CD4-positive, alpha-beta T cell (primary cell): ENCODE results near the gene RNF213. TPM values are rescaled to one million over a fixed set of nuclear protein-coding genes. Genes with fewer than 3 reads are reported as not detected.
A peak's percentile ranks its signal among the peaks of the same experiment; 100 is the strongest.

ENCODE experiments used
- ATAC-seq: fragments of 200-7000 bp; cut with Tn5 transposase; one replicate; pipeline ENCODE4 v1.10.0; 2022; ENCODE audit warnings: mild to moderate bottlenecking; ENCODE audit not compliant: poor library complexity
- CTCF ChIA-PET: fragments of 350-600 bp; sonication (Branson Sonifier 250); formaldehyde crosslinking; loops from one replicate; lab custom pipeline; 2021; ENCODE audit warnings: antibody characterized with exemption, inconsistent platforms; lab: Charles Lee
- POLR2A ChIA-PET: fragments of 350-600 bp; sonication (Branson Sonifier 250); formaldehyde crosslinking; loops from one replicate; lab custom pipeline; 2021; ENCODE audit warnings: antibody characterized with exemption, inconsistent platforms; lab: Charles Lee
- DNase-seq, 14 experiments: peaks; one replicate each; pipeline ENCODE4 v3.0.0-alpha.2; 2013 to 2020; ENCODE audit warnings: mixed read lengths in 2 of 14
- H3K27ac ChIP-seq, 2 donors: one replicate each; pipeline versions ENCODE4 v1.5.1 to v1.7.0; 2013; ENCODE audit warnings: low read length in 2 of 2, low read depth in 1 of 2, mild to moderate bottlenecking in 1 of 2
- H3K27me3 ChIP-seq, 2 experiments: 1 replicate in 1 of 2; 2 replicates in 1 of 2; pipeline versions ENCODE4 v1.6.1 to v1.7.0; 2013; ENCODE audit warnings: low read length in 2 of 2, control low read depth in 1 of 2, mild to moderate bottlenecking in 1 of 2, moderate library complexity in 1 of 2; ENCODE audit not compliant: insufficient read depth in 2 of 2, control insufficient read depth in 1 of 2
- H3K36me3 ChIP-seq: one replicate; pipeline ENCODE4 v1.6.1; 2013; ENCODE audit warnings: low read length, control low read depth; ENCODE audit not compliant: insufficient read depth
- H3K4me1 ChIP-seq: one replicate; pipeline ENCODE4 v1.6.1; 2013; ENCODE audit warnings: low read length, control low read depth; ENCODE audit not compliant: insufficient read depth
- H3K4me3 ChIP-seq: one replicate; pipeline ENCODE4 v1.5.1; 2013; ENCODE audit warnings: mild to moderate bottlenecking, low read length, moderate library complexity
- H3K9me3 ChIP-seq, 2 experiments: 1 replicate in 1 of 2; 2 replicates in 1 of 2; pipeline versions ENCODE4 v1.6.1 to v1.7.0; 2013; ENCODE audit warnings: low read length in 2 of 2, mild to moderate bottlenecking in 2 of 2, control low read depth in 1 of 2, moderate library complexity in 1 of 2; ENCODE audit not compliant: control insufficient read depth in 1 of 2, insufficient read depth in 1 of 2
- H3K27ac Mint-ChIP-seq: one replicate; pipeline ENCODE4 v1.8.0; 2020; ENCODE audit warnings: mixed read lengths
- H3K27me3 Mint-ChIP-seq: one replicate; pipeline ENCODE4 v1.8.0; 2021; ENCODE audit warnings: mixed read lengths
- H3K36me3 Mint-ChIP-seq: one replicate; pipeline ENCODE4 v1.8.0; 2021; ENCODE audit warnings: low read depth, mixed read lengths
- H3K4me1 Mint-ChIP-seq: one replicate; pipeline ENCODE4 v1.8.0; 2021; ENCODE audit warnings: low read depth, mixed read lengths
- H3K4me3 Mint-ChIP-seq: one replicate; pipeline ENCODE4 v1.8.0; 2020; ENCODE audit warnings: mild to moderate bottlenecking, mixed read lengths
- H3K9me3 Mint-ChIP-seq: one replicate; pipeline ENCODE4 v1.8.0; 2020; ENCODE audit warnings: mixed read lengths
- CTCF ChIP-seq: fragments of 200-600 bp; IDR thresholded peaks from one replicate; pipeline ENCODE4 v1.8.0; 2022; ENCODE audit warnings: antibody characterized with exemption, mild to moderate bottlenecking
- intact Hi-C, 2 experiments: fragments of 100-400 bp; cut with DNase I in 1 of 2; cut with micrococcal nuclease in 1 of 2; formaldehyde crosslinking; loops; one replicate each; pipeline versions ENCODE4 v1.15.1 to v1.9.0; 2023 to 2025; cut with DNase I, micrococcal nuclease
- total RNA-seq, 174 experiments: library from RNA in 2 of 174; stranded (reverse) in 2 of 174; gene quantifications; one replicate each; pipeline ENCODE4 v1.2.3 and lab custom pipeline; 2021 to 2026

RNF213 gene
- total RNA-seq, 2 experiments from 2014 or later, result 290 to 312 TPM

- ATAC-seq (no peak), DNase-seq (peak in 1 of 14 experiments; percentile 29)
- Mint-ChIP-seq H3K27me3 (no peaks in the 10 kb centered on the region), H3K9me3 (no peaks in the 10 kb centered on the region), H3K36me3 (peaks cover 87% of the 10 kb centered on the region), H3K27ac (no peak overlapping the region), H3K4me3 (no peak overlapping the region), H3K4me1 (no peaks in the 10 kb centered on the region)
- Histone ChIP-seq H3K9me3 (peaks cover 7 to 8% of the 10 kb centered on the region in 2 experiments), H3K27me3 (no peaks in the 10 kb centered on the region), H3K36me3 (peaks cover 93% of the 10 kb centered on the region), H3K4me1 (no peaks in the 10 kb centered on the region), H3K27ac (no peak overlapping the region), H3K4me3 (no peak overlapping the region)
- POLR2A ChIA-PET, result no interaction called here
- CTCF ChIA-PET, result interaction anchor here (0.6 kb wide), 1 partner anchor 82 kb away, joined by 3 read pairs; no protein-coding TSS in a partner anchor
- intact Hi-C loops, result no loop called here
- TF ChIP-seq CTCF, result no peak
Measured at GRCh38 chr17:80307994-80308691, 47.5 kb downstream of the RNF213 start.

- H3K9me3 ChIP-seq, result peaks cover under 1% of the 10 kb centered on the region in 2 experiments
- no peak overlapping the region for H3K27ac ChIP-seq
- CTCF ChIA-PET, result no interaction called here
- no peak overlapping the region for H3K4me3 ChIP-seq
- no peak for TF ChIP-seq CTCF
- H3K27me3 ChIP-seq, result no peaks in the 10 kb centered on the region
- intact Hi-C loops, result no loop called here
- Mint-ChIP-seq H3K27ac (no peak overlapping the region), H3K9me3 (no peaks in the 10 kb centered on the region), H3K36me3 (peaks cover 83% of the 10 kb centered on the region), H3K4me1 (no peaks in the 10 kb centered on the region), H3K27me3 (no peaks in the 10 kb centered on the region), H3K4me3 (no peak overlapping the region)
- ATAC-seq (no peak), DNase-seq (peak in 1 of 14 experiments; percentile 20)
- H3K4me1 ChIP-seq, result no peaks in the 10 kb centered on the region
- H3K36me3 ChIP-seq, result peaks cover 92% of the 10 kb centered on the region
- POLR2A ChIA-PET, result no interaction called here
Measured at GRCh38 chr17:80308692-80309517, 48.3 kb downstream of the RNF213 start.

DNA sequence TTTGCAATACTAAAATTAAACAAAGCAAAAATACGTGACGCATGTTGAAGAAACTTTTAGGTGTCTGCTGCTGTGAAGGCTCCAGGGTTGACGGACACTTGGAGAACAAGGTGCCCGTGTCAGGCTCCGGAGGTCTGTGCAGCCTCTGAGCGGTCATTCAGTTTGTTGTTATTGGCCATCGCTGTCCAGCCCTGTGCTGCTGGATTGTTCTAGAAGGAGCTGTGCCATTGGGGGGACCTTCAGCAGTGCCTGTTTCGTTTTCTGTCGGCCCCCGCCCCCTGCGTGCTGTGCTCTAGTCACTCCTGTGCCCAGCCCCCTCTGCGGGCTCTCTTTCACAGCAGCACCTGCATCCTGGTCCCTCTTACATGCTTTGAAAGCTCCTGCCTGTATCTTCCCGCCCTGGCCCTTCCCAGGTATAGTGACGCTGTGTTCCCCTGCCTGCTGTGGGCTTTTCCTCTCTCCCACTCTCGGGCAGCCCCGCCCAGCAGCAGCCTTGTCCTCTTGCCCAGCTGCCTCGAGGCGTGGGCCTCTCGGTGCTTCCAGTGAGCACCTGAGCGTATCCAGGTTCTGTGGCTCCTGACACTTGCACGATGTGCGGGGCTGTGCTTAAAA is 50.7 kb downstream of the RNF213 start:
- no peaks in the 10 kb centered on the region for H3K4me1 ChIP-seq
- ChIA-PET CTCF (no interaction called here), POLR2A (no interaction called here)
- Mint-ChIP-seq H3K27me3 (no peaks in the 10 kb centered on the region), H3K9me3 (no peaks in the 10 kb centered on the region), H3K36me3 (peaks cover 66% of the 10 kb centered on the region), H3K27ac (no peak overlapping the region), H3K4me3 (no peak overlapping the region), H3K4me1 (no peaks in the 10 kb centered on the region)
- intact Hi-C loops, result no loop called here
- ATAC-seq (no peak), DNase-seq (peak in 1 of 14 experiments; percentile 32)
- no peak overlapping the region for H3K4me3 ChIP-seq
- no peak for TF ChIP-seq CTCF
- H3K27me3 ChIP-seq, result no peaks in the 10 kb centered on the region
- peaks cover 75% of the 10 kb centered on the region for H3K36me3 ChIP-seq
- no peak overlapping the region for H3K27ac ChIP-seq
- H3K9me3 ChIP-seq, result no peaks in the 10 kb centered on the region
